ENCODE data around the gene NUDT8.

- no peak for TF ChIP-seq YY1 (IDR thresholded peaks at IDR 0.05; ENCODE audit: insufficient read depth, insufficient read length)
- TF ChIP-seq ZNF274 (IDR thresholded peaks at IDR 0.05; ENCODE audit: low read depth, low read length), result no peak
These were observed 15.6 kb downstream of the NUDT8 start for GRCh38 chr11:67613960-67614715.

Measured in NT2/D1 (cell line).